GM23338 (cell line): ENCODE results near the gene EVC2. TPM values are rescaled to one million over a fixed set of nuclear protein-coding genes. Genes with fewer than 3 reads are reported as not detected.

ENCODE experiments used
- ATAC-seq: fragments of 200-7000 bp; cut with Tn5 transposase; 3 replicates; pipeline ENCODE4 v1.9.1; 2020
- DNase-seq: peaks from one replicate; pipeline ENCODE4 v3.0.0-alpha.2; 2015; ENCODE audit warnings: low spot score
- H2AFZ ChIP-seq: fragments of 200-600 bp; sonication (generic); 2 replicates; pipeline ENCODE4 v1.8.0; 2016; ENCODE audit warnings: antibody characterized with exemption, mild to moderate bottlenecking, moderate library complexity
- H3F3A ChIP-seq: fragments of 200-600 bp; sonication (generic); replicated peaks from 2 replicates; pipeline ENCODE4 v1.8.0; 2017; ENCODE audit warnings: antibody characterized with exemption, mixed run types, low read depth
- H3K27ac ChIP-seq: fragments of 200-600 bp; sonication (generic); 2 replicates; pipeline ENCODE4 v1.6.1; 2016; ENCODE audit warnings: low read depth
- H3K27me3 ChIP-seq: fragments of 200-600 bp; sonication (generic); 2 replicates; pipeline ENCODE4 v1.8.0; 2016; ENCODE audit warnings: mild to moderate bottlenecking, mixed run types, moderate library complexity; ENCODE audit not compliant: insufficient read depth
- H3K36me3 ChIP-seq: fragments of 200-600 bp; sonication (generic); 2 replicates; pipeline ENCODE4 v1.8.0; 2016; ENCODE audit warnings: mild to moderate bottlenecking; ENCODE audit not compliant: insufficient read depth
- H3K4me1 ChIP-seq: fragments of 200-600 bp; sonication (generic); 2 replicates; pipeline ENCODE4 v1.8.0; 2016; ENCODE audit warnings: mild to moderate bottlenecking, moderate library complexity; ENCODE audit not compliant: insufficient read depth
- H3K4me2 ChIP-seq: fragments of 200-600 bp; sonication (generic); 2 replicates; pipeline ENCODE4 v1.7.1; 2017; ENCODE audit warnings: mixed run types
- H3K4me3 ChIP-seq: fragments of 200-600 bp; sonication (generic); 2 replicates; pipeline ENCODE4 v1.6.1; 2016; ENCODE audit warnings: mixed run types
- H3K79me2 ChIP-seq: fragments of 200-600 bp; sonication (generic); replicated peaks from 2 replicates; pipeline ENCODE4 v1.8.0; 2017; ENCODE audit warnings: mild to moderate bottlenecking; ENCODE audit not compliant: insufficient read depth
- H3K9me2 ChIP-seq: fragments of 200-600 bp; sonication (generic); 2 replicates; pipeline ENCODE4 v1.8.0; 2017; ENCODE audit not compliant: insufficient read depth
- H4K20me1 ChIP-seq: fragments of 200-600 bp; sonication (generic); replicated peaks from 2 replicates; pipeline ENCODE4 v1.8.0; 2017; ENCODE audit warnings: mild to moderate bottlenecking; ENCODE audit not compliant: insufficient read depth
- H3K27ac Mint-ChIP-seq: 2 replicates; pipeline ENCODE4 v1.8.0; 2020; ENCODE audit warnings: inconsistent platforms, mild to moderate bottlenecking, moderate library complexity, mixed read lengths
- H3K27me3 Mint-ChIP-seq: 3 replicates; pipeline ENCODE4 v1.8.0; 2022; ENCODE audit warnings: low read depth, mild to moderate bottlenecking, moderate library complexity, mixed read lengths, inconsistent platforms; ENCODE audit not compliant: insufficient read depth, poor library complexity
- H3K36me3 Mint-ChIP-seq: 3 replicates; pipeline ENCODE4 v1.8.0; 2021; ENCODE audit warnings: low read depth, mild to moderate bottlenecking, inconsistent platforms, moderate library complexity, mixed read lengths
- H3K4me1 Mint-ChIP-seq: 3 replicates; pipeline ENCODE4 v1.8.0; 2020; ENCODE audit warnings: mild to moderate bottlenecking, inconsistent platforms, mixed read lengths
- H3K4me3 Mint-ChIP-seq: 3 replicates; pipeline ENCODE4 v1.8.0; 2021; ENCODE audit warnings: moderate library complexity, mild to moderate bottlenecking, inconsistent platforms, mixed read lengths
- H3K9me3 Mint-ChIP-seq: 3 replicates; pipeline ENCODE4 v1.8.0; 2020; ENCODE audit warnings: moderate library complexity, mild to moderate bottlenecking, inconsistent platforms, mixed read lengths
- CREB1 ChIP-seq: fragments of 250-450 bp; sonication (Bioruptor Pico); IDR thresholded peaks from 2 replicates; pipeline ENCODE4 v1.5.0; 2020; ENCODE audit warnings: low read depth, mild to moderate bottlenecking, moderate library complexity
- CTCF ChIP-seq, 2 experiments: fragments of 200-600 bp in 1 of 2; sonication (generic) in 1 of 2; conservative IDR thresholded peaks; 2 replicates each; pipeline versions ENCODE4 v1.5.1 to v1.6.1; 2016 to 2017; ENCODE audit warnings: antibody characterized with exemption in 2 of 2, low read depth in 2 of 2, mild to moderate bottlenecking in 2 of 2, moderate library complexity in 1 of 2
- ETS1 ChIP-seq: IDR thresholded peaks from 2 replicates; pipeline ENCODE4 v1.6.1; 2016; ENCODE audit warnings: antibody characterized with exemption
- EZH2 ChIP-seq: fragments of 200-600 bp; sonication (generic); IDR thresholded peaks from one replicate; pipeline ENCODE4 v1.8.0; 2017; ENCODE audit warnings: antibody characterized with exemption, mild to moderate bottlenecking, low read depth; ENCODE audit not compliant: unreplicated experiment
- EZH2phosphoT487 ChIP-seq: fragments of 200-600 bp; sonication (generic); IDR thresholded peaks from one replicate; pipeline ENCODE4 v1.8.1; 2018; ENCODE audit warnings: antibody characterized with exemption; ENCODE audit not compliant: unreplicated experiment
- JUNB ChIP-seq: IDR thresholded peaks from one replicate; pipeline ENCODE4 v1.6.1; 2016; ENCODE audit warnings: antibody characterized with exemption; ENCODE audit not compliant: unreplicated experiment
- NANOG ChIP-seq: IDR thresholded peaks from 2 replicates; pipeline ENCODE4 v1.6.1; 2016; ENCODE audit warnings: antibody characterized with exemption, borderline replicate concordance
- POLR2AphosphoS5 ChIP-seq: IDR thresholded peaks from 2 replicates; pipeline ENCODE4 v1.6.1; 2016; ENCODE audit warnings: antibody characterized with exemption, low read depth
- REST ChIP-seq: IDR thresholded peaks from one replicate; pipeline ENCODE4 v1.6.1; 2018; ENCODE audit warnings: antibody characterized with exemption; ENCODE audit not compliant: unreplicated experiment
- STAT1 ChIP-seq: IDR thresholded peaks from one replicate; pipeline ENCODE4 v1.6.1; 2016; ENCODE audit warnings: antibody characterized with exemption; ENCODE audit not compliant: unreplicated experiment
- ZNF114 ChIP-seq: fragments of 250-450 bp; sonication (Bioruptor Pico); IDR thresholded peaks from 2 replicates; pipeline ENCODE4 v1.5.0; 2020; ENCODE audit warnings: mild to moderate bottlenecking, moderate library complexity
- ZNF331 ChIP-seq: fragments of 250-450 bp; sonication (Bioruptor Pico); IDR thresholded peaks from 2 replicates; pipeline ENCODE4 v1.5.0; 2020; ENCODE audit warnings: low read depth, mild to moderate bottlenecking, moderate library complexity
- ZNF462 ChIP-seq: fragments of 250-450 bp; sonication (Bioruptor Pico); IDR thresholded peaks from 2 replicates; pipeline ENCODE4 v1.5.0; 2020; ENCODE audit warnings: mild to moderate bottlenecking, moderate library complexity
- polyA plus RNA-seq: library from polyadenylated mRNA; unstranded; fragments of >200 nt; fragmentation: Nextera tagmentation; extraction: Ambion mirVana; gene quantifications from 2 replicates; pipeline ENCODE4 v1.2.1, GENCODE V29; 2016
- total RNA-seq: library from RNA; depleted of rRNA; stranded (reverse); fragments of >200 nt; shearing (Covaris generic); gene quantifications from 2 replicates; pipeline ENCODE4 v1.2.3, GENCODE V29; 2014

The EVC2 gene
- total and polyA plus RNA-seq, 2 experiments from 2014 or later, result 3.4 to 11.5 TPM

GRCh38 chr4:5568931-5569330, 139.4 kb downstream of the EVC2 start:
- no peak for TF ChIP-seq ZNF462 (CRISPR knock-in tag)
- no peak for TF ChIP-seq POLR2AphosphoS5
- TF ChIP-seq ZNF114, result no peak
- TF ChIP-seq NANOG, result no peak
- TF ChIP-seq EZH2, result no peak
- no peak for TF ChIP-seq EZH2phosphoT487
- no peak for TF ChIP-seq ETS1
- TF ChIP-seq REST, result no peak
- TF ChIP-seq CREB1 (CRISPR knock-in tag), result no peak
- no peak for TF ChIP-seq CTCF (conservative IDR thresholded peaks at IDR 0.05; ENCODE audit: low read depth in 2 of 2)
- no peak for TF ChIP-seq JUNB
- TF ChIP-seq STAT1, result no peak
- no peak for TF ChIP-seq ZNF331
- Histone ChIP-seq H3K36me3 (no peaks in the 10 kb centered on the region; the same call in 1 of the 2 replicates), H3K4me3 (no peak overlapping the region), H3F3A (no peaks in the 10 kb centered on the region), H3K4me2 (no peak overlapping the region), H2AFZ (no peak overlapping the region), H3K27me3 (no peaks in the 10 kb centered on the region), H3K4me1 (no peaks in the 10 kb centered on the region), H3K9me2 (no peaks in the 10 kb centered on the region), H3K79me2 (no peaks in the 10 kb centered on the region), H4K20me1 (no peaks in the 10 kb centered on the region), H3K27ac (no peak overlapping the region)
- Mint-ChIP-seq H3K4me3 (no peak overlapping the region), H3K4me1 (peaks cover 4% of the 10 kb centered on the region), H3K27ac (no peak overlapping the region), H3K9me3 (no peaks in the 10 kb centered on the region), H3K36me3 (peaks cover 19% of the 10 kb centered on the region), H3K27me3 (peaks cover 7% of the 10 kb centered on the region)
- no peak for ATAC-seq
- no peak for DNase-seq
